Skeletal muscle satellite cell (primary cell): ENCODE results near the gene MARVELD3. TPM values are rescaled to one million over a fixed set of nuclear protein-coding genes. Genes with fewer than 3 reads are reported as not detected.
A peak's percentile ranks its signal among the peaks of the same experiment; 100 is the strongest.
"Not testable (repeated sequence)": the region's sequence is repeated elsewhere in the genome, so short reads cannot be mapped to it uniquely, and the experiment has no call there.

ENCODE experiments used
- H3K27me3 ChIP-seq: 2 replicates; pipeline ENCODE4 v1.7.0; 2013; ENCODE audit warnings: low read length; ENCODE audit not compliant: control insufficient read depth, insufficient read depth
- H3K36me3 ChIP-seq: 2 replicates; pipeline ENCODE4 v1.7.0; 2013; ENCODE audit warnings: mild to moderate bottlenecking, control low read depth, low read length; ENCODE audit not compliant: insufficient read depth
- H3K4me1 ChIP-seq: 2 replicates; pipeline ENCODE4 v1.7.0; 2013; ENCODE audit warnings: low read length; ENCODE audit not compliant: control insufficient read depth, insufficient read depth
- H3K4me2 ChIP-seq: 2 replicates; pipeline ENCODE4 v1.7.0; 2013; ENCODE audit warnings: mild to moderate bottlenecking, low read length
- H3K4me3 ChIP-seq: 2 replicates; pipeline ENCODE4 v1.7.0; 2013; ENCODE audit warnings: low read length
- H3K9ac ChIP-seq: 2 replicates; pipeline ENCODE4 v1.7.0; 2013; ENCODE audit warnings: mild to moderate bottlenecking, low read depth, low read length, moderate library complexity
- H3K9me3 ChIP-seq: replicated peaks from 2 replicates; pipeline ENCODE4 v1.7.0; 2013; ENCODE audit warnings: mild to moderate bottlenecking, control low read depth, low read length
- total RNA-seq: library from RNA; depleted of rRNA; stranded (reverse); fragments of >200 nt; gene quantifications from 2 replicates; pipeline ENCODE4 v1.2.3, GENCODE V29; 2012; rRNA removed

MARVELD3 gene, protein sequence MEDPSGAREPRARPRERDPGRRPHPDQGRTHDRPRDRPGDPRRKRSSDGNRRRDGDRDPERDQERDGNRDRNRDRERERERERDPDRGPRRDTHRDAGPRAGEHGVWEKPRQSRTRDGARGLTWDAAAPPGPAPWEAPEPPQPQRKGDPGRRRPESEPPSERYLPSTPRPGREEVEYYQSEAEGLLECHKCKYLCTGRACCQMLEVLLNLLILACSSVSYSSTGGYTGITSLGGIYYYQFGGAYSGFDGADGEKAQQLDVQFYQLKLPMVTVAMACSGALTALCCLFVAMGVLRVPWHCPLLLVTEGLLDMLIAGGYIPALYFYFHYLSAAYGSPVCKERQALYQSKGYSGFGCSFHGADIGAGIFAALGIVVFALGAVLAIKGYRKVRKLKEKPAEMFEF
- not detected in 2 replicates for total RNA-seq

DNA sequence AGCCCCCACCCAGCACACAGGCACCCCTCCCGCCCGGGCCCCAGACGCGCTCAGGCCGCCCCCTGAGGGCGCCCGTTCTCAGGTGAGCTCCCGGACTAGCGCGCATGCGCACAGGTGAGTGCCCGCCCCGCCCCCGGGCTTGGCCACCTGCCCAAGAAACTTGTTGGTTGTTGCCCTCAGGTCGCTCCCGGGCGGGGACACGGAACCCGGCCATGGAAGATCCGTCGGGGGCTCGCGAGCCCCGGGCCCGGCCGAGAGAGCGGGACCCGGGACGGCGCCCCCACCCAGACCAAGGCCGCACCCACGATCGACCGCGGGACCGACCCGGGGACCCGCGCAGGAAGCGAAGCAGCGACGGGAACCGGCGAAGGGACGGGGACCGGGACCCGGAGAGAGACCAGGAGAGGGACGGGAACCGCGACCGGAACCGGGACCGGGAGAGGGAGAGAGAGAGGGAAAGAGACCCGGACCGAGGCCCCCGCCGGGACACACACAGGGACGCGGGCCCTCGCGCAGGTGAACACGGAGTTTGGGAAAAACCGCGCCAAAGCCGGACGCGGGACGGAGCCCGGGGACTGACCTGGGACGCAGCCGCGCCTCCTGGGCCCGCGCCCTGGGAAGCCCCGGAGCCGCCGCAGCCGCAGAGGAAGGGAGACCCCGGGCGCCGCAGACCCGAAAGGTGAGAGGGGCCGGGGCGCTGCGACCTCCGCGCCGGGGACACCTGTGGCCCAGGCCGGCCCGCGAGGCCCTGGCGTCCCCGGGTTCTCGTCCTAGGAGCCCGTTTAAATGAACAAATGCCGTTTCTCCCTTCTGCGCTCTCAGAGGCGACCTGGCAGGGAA is at the start of gene MARVELD3:
MARVELD3 (plus strand) TSS at position 167 of the 840 bp plus-strand sequence; CDS start at position 213, 46 bp downstream.
- Histone ChIP-seq H3K27me3 (peaks cover 59% of the 10 kb centered on the region), H3K4me1 (peaks cover 5% of the 10 kb centered on the region), H3K9me3 (no peaks in the 10 kb centered on the region), H3K9ac (no peak within 1 kb of the TSS), H3K4me2 (peak within 1 kb of the TSS; percentile 77), H3K36me3 (no peaks in the 10 kb centered on the region), H3K4me3 (peak within 1 kb of the TSS; percentile 61)

DNA sequence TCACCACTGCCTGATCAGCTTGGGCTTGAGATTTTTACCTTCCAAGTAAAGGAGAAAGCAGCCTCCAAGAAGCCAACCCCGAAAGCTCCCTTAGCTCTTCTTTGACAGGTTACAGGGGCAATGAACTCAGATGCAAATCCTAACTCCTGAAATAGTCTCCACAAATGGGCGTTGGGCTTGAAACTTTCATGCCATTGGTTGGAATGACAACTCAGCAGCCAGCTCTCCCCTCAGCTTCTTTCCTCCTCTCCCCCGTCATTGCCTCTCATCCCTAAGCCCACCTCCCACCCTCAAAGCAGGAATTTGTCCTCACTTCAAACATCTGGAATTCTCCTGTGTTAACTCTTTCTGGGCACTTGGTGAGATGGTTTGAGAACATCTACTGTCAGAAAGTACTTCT is 49.0 kb upstream of the MARVELD3 start, which contains the start of gene TAT:
TAT (minus strand) TSS at position 122 of the 400 bp plus-strand sequence. CDS start 677 bp downstream, outside the sequence.
- no peaks in the 10 kb centered on the region for H3K4me1 ChIP-seq
- no peak within 1 kb of the TSS for H3K4me3 ChIP-seq
- no peak within 1 kb of the TSS for H3K9ac ChIP-seq
- no peaks in the 10 kb centered on the region for H3K36me3 ChIP-seq
- peaks cover 27% of the 10 kb centered on the region for H3K27me3 ChIP-seq
- H3K9me3 ChIP-seq, result no peaks in the 10 kb centered on the region
- no peak within 1 kb of the TSS for H3K4me2 ChIP-seq

DNA sequence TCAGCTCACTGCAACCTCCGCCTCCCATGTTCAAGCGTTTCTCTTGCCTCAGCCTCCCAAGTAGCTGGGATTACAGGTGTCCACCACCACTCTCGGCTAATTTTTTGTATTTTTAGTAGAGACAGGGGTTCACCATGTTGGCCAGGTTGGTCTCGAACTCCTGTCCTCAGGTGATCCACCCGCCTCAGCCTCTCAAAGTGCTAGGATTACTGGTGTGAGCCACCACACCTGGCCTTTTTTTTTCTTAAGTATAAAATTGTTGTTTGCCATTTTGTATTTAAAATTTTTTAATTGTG is 43.5 kb upstream of the MARVELD3 start:
- not testable (repeated sequence) for H3K9me3 ChIP-seq, H3K36me3 ChIP-seq, H3K4me1 ChIP-seq, H3K9ac ChIP-seq, H3K4me2 ChIP-seq, H3K4me3 ChIP-seq
- peaks cover 19% of the 10 kb centered on the region for H3K27me3 ChIP-seq

DNA sequence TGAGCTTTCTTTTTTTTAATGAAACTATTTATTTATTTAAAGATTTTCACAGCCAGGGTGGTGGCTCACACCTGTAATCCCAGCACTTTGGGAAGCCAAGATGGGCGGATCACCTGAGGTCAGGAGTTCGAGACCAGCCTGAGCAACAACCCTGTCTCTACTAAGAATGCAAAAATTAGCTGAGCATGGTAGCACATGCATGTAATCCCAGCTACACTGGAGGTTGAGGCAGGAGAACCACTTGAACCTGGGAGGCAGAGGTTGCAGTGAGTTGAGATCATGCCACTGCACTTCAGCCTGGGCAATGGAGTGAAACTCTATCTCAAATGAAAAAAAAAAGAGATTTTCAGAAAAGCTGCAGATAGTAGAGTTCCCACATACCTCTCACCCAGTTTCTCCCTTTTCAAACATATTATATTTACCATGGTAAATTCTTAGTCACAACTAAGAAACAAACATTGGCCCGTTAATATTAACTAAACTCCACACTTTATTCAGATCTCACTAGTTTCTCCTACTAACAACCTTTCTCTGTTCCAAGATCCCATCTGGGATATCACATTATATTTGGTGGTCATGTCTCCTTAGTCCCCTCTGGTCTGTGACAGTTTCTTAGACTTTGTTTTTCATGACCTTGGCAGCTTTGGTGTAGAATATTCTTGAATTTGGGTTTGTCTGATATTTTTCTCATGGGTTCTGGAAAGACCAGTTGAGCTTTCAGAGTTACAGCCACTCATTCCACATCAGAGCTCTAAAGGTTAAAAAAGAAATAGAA is 41.3 kb upstream of the MARVELD3 start:
- Histone ChIP-seq H3K4me3 (no peak overlapping the region), H3K27me3 (peaks cover 17% of the 10 kb centered on the region), H3K4me1 (no peaks in the 10 kb centered on the region), H3K9me3 (no peaks in the 10 kb centered on the region), H3K9ac (no peak overlapping the region), H3K4me2 (no peak overlapping the region), H3K36me3 (no peaks in the 10 kb centered on the region)

DNA sequence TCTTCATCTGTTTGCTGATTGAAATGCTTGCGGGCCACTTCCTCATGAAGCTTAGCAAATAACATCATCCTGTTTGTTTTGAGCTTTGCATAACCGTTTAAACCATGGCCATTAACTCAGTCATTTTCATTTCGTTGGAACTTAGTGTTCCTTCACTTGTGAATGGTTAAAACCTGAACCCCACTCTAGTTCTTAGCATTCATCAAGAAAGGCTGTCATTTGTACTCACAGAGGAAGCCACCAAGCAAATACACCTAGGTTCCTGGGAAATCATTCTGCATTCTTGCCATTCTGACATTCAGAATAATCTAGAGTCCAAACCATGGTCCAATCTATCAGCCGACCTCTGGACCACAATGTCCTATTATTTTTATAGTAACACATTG is 40.7 kb upstream of the MARVELD3 start:
- H3K4me1 ChIP-seq, result no peaks in the 10 kb centered on the region

DNA sequence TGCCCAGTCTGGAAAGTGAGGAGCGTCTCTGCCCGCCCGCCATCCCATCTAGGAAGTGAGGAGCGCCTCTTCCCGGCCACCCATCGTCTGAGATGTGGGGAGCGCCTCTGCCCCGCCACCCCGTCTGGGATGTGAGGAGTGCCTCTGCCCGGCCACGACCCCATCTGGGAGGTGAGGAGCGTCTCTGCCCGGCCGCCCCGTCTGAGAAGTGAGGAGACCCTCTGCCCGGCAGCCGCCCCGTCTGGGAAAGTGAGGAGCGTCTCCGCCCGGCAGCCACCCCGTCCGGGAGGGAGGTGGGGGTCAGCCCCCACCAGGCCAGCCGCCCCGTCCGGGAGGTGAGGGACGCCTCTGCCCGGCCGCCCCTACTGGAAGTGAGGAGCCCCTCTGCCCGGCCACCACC is 36.6 kb upstream of the MARVELD3 start:
- not testable (repeated sequence) for H3K4me3 ChIP-seq, H3K4me1 ChIP-seq, H3K9ac ChIP-seq, H3K36me3 ChIP-seq, H3K9me3 ChIP-seq, H3K4me2 ChIP-seq
- H3K27me3 ChIP-seq, result peaks cover 30% of the 10 kb centered on the region

More for the DNA sequence above, 40.7 kb upstream of the MARVELD3 start:
- Histone ChIP-seq H3K4me2 (no peak overlapping the region), H3K27me3 (peaks cover 17% of the 10 kb centered on the region), H3K36me3 (no peaks in the 10 kb centered on the region), H3K4me3 (no peak overlapping the region), H3K9ac (no peak overlapping the region), H3K9me3 (no peaks in the 10 kb centered on the region)

DNA sequence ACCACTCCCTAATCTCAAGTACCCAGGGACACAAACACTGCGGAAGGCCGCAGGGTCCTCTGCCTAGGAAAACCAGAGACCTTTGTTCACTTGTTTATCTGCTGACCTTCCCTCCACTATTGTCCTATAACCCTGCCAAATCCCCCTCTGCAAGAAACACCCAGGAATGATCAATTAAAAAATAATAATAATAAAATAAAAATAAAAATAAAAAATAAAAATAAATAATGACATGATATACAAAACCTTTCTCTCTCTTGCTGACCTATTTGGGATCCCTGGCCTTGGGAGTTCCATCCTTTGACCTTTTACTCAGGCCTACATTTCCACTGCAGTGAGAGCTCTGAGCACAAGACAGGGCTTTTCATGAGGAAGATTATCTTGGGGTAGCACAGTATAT is 35.9 kb upstream of the MARVELD3 start:
- not testable (repeated sequence) for H3K9ac ChIP-seq, H3K4me2 ChIP-seq, H3K4me3 ChIP-seq, H3K4me1 ChIP-seq, H3K9me3 ChIP-seq, H3K36me3 ChIP-seq
- H3K27me3 ChIP-seq, result peaks cover 25% of the 10 kb centered on the region

DNA sequence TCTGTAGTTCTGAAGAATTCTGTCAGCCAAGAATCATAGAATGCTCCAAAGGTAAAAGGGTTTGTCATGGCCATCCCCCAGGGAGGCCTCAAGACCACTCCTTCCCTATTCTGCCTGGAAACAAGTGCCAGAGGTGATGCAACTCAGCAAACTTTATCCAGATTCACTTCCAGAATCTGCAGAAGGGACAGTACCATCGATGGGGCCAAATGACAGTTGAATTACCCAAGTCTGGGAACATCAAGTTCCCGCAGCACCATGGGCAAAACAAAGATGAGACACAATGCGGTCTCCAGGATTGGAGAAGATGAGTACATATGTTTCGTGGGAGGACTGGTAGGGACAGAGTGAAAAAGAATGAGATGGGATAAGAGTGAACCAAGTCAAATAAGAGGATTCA is 35.4 kb upstream of the MARVELD3 start:
- no peak overlapping the region for H3K9ac ChIP-seq
- no peak overlapping the region for H3K4me2 ChIP-seq
- H3K4me3 ChIP-seq, result no peak overlapping the region
- peaks cover 22% of the 10 kb centered on the region for H3K27me3 ChIP-seq
- H3K4me1 ChIP-seq, result no peaks in the 10 kb centered on the region
- no peaks in the 10 kb centered on the region for H3K9me3 ChIP-seq
- no peaks in the 10 kb centered on the region for H3K36me3 ChIP-seq

DNA sequence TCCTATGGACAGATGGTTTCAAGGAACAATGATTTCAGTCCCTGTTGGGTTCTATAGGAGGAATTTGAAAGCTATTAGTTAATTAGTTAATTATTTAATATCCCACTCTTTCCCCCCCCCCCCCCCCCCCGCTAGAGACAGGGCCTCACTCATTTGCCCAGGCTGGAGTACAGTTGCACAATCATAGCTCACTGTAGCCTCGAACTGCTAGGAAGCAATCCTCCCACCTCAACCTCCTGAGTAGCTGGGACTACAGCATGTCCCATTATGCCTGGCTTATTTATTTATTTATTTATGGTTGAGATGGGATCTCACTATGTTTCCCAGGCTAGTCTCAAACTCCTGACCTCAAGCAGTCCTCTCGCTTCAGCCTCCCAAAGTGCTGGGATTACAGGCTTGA is 34.1 kb upstream of the MARVELD3 start:
- H3K9me3 ChIP-seq, result no peaks in the 10 kb centered on the region
- H3K4me2 ChIP-seq, result no peak overlapping the region
- H3K27me3 ChIP-seq, result peaks cover 17% of the 10 kb centered on the region
- H3K9ac ChIP-seq, result no peak overlapping the region
- H3K4me3 ChIP-seq, result no peak overlapping the region
- H3K4me1 ChIP-seq, result no peaks in the 10 kb centered on the region
- no peaks in the 10 kb centered on the region for H3K36me3 ChIP-seq

DNA sequence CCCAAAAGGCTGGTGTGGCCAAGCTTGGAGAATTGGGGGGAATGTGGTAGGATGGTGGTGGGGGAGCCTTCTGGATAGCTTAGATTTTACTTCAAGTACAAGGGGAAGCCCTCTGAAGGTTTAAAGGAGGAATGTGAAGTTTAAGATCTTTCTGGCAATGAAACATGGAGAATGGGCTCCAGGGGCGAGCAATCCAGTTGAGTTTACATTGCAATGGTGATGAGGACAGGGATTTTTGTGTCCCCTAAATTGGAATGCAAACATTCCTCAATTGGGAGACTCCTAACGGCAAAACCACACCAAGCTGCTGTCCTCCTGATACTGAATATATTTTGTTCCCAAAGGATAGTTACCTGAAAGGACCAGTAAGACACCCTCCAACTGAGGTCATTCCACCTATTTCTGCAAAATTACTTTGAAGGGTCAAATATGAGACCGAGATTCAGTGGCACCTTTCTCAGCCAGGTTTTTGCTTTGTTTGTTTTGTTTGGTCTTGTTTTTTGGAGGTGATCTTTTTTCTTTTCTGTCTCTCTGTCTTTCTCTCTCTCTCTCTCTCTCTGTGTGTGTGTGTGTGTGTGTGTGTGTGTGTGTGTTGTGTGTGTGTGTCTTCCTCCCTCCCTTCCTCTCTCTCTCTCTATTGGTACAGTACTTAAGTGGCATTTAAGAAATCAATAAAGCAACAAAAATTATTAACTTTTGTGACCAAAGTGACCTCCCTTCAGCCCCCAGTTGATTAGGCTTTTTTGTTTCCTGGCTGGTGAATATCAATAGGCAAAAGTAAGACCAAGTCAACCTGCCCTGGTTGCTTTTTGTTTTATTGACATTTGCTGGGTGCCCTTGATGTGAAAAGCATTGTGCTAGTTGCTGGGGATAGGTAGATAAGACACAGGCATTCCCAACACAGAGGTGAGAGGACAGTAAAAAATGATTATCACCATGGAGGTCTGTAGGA is 32.7 kb upstream of the MARVELD3 start:
- H3K9ac ChIP-seq, result no peak overlapping the region
- no peak overlapping the region for H3K4me2 ChIP-seq
- no peaks in the 10 kb centered on the region for H3K36me3 ChIP-seq
- no peaks in the 10 kb centered on the region for H3K9me3 ChIP-seq
- no peaks in the 10 kb centered on the region for H3K4me1 ChIP-seq
- H3K27me3 ChIP-seq, result peaks cover 14% of the 10 kb centered on the region
- H3K4me3 ChIP-seq, result no peak overlapping the region
